Limb (tissue), 2 donors: Measurements from ENCODE around the gene TRIM41.

ENCODE experiments used
- DNase-seq, 2 donors: peaks; one replicate each; pipeline ENCODE4 v3.0.0-alpha.2; 2016; ENCODE audit errors: extremely low spot score in 2 of 2

The TRIM41 gene

GRCh38 chr5:181231432-181231831 lies 8.4 kb downstream of the TRIM41 start:
- DNase-seq: no peak

DNA sequence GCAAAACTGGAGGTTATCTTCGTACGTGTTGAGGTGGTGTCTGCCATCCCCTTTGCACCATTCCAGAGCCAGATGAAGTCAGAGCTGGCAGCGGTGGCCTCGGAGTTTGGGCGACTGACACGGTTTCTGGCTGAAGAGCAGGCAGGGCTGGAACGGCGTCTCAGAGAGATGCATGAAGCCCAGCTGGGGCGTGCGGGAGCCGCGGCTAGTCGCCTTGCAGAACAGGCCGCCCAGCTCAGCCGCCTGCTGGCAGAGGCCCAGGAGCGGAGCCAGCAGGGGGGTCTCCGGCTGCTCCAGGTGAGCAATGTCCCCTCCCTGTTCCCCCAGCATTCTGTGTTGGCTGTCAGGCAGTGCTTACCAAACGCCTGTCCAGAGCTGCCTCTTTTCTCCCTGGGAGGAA lies 9.5 kb downstream of the TRIM41 start:
- no peak for DNase-seq

GRCh38 chr5:181233088-181233800 lies 10.2 kb downstream of the TRIM41 start:
- DNase-seq: no peak

DNA sequence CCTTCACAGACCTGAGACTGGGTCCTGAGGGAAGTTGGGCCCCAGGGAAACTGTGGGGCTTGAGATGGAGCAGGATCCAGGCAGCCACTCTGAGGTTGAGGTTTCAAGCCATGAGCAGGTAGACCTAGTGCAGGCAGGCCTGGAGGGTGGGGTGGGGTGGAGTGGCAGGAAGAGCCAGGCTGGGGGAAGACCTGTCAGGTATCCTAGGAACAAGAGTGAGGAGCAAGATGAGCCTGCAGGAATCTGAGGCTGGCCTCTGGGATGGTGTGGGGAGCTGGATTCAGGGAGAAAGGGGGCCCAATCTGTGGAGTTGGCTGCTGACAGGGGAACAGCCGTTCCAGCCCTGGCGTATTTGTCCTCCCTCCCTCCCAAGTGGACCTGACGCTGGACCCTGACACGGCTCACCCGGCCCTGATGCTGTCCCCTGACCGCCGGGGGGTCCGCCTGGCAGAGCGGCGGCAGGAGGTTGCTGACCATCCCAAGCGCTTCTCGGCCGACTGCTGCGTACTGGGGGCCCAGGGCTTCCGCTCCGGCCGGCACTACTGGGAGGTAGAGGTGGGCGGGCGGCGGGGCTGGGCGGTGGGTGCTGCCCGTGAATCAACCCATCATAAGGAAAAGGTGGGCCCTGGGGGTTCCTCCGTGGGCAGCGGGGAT lies 10.8 kb downstream of the TRIM41 start:
- DNase-seq: no peak

GRCh38 chr5:181234455-181235306 lies 11.6 kb downstream of the TRIM41 start:
- no peak for DNase-seq

- DNase-seq: no peak
Observed at GRCh38 chr5:181235323-181235688, 12.2 kb downstream of the TRIM41 start.

GRCh38 chr5:181235689-181236366 lies 12.7 kb downstream of the TRIM41 start:
- no peak for DNase-seq

DNA sequence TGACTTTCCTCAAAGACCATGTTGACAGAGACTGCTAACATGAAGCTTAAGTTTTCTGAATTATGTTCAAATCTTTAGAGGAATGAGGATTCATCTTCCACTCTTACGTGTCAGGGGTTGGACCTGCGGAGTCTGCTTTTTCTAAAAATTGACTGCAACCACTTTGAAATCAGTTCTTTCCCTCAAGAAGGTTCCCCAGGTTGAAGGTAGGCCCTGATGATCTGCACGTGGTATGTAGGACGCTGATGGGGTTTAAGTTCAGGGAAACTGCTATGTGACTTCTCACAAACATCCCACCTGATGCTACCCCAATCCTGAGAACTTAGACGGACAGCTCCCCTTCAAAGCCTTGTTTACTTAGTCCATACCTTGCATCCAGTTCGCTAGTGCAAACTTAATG lies 13.4 kb downstream of the TRIM41 start:
- DNase-seq: no peak

DNA sequence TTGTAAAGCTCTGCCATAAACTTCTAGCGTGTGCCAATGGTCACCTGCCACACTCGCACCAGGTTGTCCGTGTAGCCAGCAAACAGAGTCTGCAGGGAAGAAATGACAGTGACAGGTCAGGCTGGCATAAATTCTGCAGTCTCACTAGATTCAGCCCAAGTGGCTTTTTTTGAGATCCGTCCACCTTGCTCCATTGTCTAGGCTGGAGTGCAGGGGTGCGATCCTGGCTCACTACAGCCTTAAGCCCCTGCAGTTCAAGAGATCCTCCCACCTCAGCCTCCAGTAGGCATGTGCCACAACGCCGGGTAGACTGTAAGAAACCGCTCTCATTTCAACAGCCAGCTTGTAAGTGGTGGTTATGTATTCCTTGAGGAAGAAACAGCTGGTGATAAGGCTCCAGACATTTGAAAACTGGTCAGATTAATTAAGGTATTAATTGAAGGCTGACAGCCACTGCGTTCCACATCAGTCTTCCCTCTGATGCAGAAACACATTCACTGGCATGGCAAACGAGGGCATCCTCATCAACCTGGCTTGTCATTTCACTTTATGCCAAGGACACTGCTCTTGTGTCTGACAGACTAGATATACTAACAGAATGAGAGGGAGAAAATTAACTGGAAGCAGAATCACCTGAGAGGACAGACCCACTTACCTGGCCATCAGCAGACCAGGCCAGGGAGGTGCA lies 14.0 kb downstream of the TRIM41 start:
- no peak for DNase-seq

DNA sequence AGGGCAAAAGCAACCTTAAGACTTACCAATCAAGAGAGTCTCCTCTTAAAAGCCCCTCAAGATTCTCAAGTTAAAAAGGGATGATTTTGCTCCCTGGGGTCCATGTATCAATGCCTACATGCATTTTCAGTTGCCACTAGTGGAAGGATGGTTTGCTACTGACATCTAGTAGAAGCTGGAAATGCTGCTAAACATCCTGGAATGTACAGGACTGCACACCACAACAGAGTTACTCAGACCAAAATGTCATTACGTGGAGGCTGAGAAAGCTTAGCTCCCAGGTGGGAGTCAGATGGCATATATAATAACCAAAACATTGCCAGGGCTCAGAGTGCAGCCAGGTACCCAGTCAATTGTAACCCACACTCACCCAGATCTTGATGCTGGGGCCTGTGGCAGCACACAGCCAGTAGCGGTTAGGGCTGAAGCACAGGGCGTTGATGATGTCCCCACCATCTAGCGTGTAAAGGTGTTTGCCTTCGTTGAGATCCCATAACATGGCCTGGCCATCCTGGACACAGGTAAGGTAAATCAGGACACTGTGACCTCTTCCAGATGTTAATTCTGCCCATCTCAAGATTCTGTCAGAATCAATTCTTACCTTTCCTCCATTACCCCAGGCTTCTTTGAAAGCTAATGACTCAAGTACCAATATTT lies 14.8 kb downstream of the TRIM41 start:
- DNase-seq: no peak

DNA sequence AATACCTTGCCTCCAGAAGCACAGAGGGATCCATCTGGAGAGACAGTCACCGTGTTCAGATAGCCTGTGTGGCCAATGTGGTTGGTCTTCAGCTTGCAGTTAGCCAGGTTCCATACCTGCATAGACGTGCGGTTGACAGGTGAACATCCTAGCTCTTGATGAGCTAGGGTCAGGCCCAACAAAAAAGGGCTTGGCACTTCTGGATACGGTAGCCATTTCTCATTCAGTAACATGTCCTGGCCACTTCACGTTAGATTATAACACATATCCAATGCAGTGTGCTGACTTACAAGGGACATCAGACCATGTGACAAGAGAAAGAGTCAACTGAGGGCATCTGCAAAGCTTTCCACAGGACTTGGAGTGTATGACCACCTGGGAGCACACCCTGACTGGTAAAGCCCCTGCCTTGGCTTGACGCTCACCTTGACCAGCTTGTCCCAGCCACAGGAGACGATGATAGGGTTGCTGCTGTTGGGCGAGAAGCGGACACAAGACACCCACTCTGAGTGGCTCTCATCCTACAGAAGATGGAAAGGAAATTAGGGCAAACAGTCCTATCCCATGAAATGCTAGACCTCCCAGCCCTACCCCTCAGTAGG lies 16.1 kb downstream of the TRIM41 start:
- no peak for DNase-seq

DNA sequence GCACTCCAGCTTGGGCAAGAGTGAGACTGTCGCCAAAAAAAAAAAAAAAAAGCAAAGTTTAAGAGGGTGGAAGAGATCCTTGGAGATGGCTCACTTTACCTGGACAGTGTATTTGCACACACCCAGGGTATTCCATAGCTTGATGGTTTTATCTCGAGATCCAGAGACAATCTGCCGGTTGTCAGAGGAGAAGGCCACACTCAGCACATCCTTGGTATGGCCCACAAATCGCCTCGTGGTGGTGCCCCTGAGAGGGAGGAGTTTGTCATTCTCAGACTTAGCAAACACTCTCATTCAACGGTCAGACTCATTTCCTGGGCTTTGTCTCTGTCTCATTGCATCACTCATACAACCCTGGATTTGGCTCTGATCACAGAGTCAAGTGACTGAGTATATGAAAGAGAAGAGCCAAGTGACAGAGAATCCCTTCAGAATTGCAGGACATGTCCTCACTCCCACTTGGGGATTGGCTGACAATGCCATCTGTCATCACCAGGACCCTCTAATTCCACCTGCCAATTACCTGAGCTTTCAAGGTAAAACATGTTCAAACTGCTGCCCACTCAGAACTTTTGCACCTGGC lies 18.4 kb downstream of the TRIM41 start:
- no peak for DNase-seq

DNA sequence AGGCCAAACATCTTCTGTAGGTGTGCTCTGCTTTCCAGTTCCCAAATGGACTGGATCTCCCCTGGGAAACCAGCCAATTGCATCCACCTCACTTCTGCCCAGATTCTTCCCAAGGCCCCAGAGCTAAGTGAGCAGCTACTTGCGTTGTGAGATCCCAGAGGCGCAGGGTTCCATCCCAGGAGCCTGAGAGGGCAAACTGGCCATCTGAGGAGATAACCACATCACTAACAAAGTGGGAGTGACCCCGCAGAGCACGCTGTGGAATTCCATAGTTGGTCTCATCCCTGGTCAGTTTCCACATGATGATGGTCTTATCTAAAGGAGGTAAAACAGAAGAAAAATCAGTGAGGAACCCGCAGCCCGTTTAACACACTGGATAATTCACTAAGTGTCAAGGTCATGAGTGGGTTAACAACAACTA lies 19.0 kb downstream of the TRIM41 start:
- no peak for DNase-seq

DNA sequence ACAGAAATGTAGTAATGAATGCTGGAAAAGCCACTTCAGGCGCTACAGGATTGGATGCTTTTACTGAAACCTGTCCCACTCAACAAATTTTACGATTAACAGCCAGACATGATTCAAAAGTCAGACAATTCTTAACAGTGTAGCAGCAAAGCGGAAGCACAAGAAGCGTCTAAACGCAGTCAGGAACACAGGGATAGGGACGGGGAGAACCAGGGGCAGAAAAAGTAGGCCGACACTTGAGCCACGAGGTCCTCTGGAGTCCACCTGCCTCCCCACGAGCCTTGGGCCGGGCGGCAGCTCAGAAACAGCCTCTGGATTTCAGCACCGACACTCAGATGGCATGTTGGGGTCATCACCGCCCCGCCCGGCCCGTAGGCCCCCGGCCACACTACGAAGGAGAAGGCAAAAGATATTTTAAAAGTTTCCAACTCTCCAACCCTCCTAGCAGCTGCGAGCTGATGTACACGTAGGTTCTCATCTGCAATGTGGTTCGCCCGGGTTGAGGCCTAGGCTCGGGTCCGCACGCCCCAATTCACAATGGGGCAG lies 20.0 kb downstream of the TRIM41 start:
- DNase-seq: peak in 1 of 2 donors; percentile 54

- peak; percentile 92 to 93 for DNase-seq
Observed at GRCh38 chr5:181243564-181244343, 20.7 kb downstream of the TRIM41 start, which contains the start of gene RACK1. Gene RACK1 (minus strand): TSS chr5:181243906. CDS start chr5:181243800, 106 bp downstream.

DNA sequence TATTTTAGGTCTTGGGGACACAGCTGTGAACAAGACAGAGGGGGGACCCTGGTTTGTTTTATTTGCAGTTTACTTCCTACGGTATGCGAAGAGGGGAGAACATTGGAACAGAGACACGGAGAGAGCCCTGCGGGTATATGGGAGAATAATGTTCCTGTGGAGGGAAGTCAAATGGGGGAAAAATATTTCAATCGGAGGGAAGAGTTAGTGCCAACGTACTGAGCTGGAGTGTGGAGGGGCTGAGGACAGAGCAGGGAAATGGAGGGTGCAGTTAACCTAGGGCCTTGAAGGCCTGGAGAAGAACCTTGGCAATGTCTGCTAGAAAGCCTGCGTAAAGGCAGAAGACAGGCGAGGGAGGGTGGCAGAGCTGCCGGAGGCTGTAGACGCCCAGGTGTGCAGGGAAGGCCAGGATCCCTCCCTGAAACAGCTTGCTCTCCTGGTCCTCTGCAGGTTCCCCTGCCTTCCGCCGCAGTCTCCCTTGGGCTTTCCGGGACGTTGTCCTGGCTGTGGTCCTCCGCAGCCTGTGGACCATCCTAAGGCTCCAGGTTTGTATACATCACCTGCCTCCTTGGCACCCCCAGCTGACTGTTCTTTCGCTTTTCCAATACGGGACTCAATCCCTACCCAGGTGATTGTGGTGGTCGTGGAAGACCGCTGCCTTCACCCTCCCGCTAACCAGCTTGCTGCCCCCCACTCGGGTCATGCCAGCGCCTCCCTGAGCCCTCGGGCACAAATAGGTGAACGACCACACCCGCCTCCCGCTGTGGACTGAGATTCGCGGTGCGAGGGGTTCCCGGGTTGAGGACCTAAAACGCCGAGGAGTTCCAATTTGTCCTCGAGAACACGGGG lies 22.6 kb downstream of the TRIM41 start:
- DNase-seq: no peak

DNA sequence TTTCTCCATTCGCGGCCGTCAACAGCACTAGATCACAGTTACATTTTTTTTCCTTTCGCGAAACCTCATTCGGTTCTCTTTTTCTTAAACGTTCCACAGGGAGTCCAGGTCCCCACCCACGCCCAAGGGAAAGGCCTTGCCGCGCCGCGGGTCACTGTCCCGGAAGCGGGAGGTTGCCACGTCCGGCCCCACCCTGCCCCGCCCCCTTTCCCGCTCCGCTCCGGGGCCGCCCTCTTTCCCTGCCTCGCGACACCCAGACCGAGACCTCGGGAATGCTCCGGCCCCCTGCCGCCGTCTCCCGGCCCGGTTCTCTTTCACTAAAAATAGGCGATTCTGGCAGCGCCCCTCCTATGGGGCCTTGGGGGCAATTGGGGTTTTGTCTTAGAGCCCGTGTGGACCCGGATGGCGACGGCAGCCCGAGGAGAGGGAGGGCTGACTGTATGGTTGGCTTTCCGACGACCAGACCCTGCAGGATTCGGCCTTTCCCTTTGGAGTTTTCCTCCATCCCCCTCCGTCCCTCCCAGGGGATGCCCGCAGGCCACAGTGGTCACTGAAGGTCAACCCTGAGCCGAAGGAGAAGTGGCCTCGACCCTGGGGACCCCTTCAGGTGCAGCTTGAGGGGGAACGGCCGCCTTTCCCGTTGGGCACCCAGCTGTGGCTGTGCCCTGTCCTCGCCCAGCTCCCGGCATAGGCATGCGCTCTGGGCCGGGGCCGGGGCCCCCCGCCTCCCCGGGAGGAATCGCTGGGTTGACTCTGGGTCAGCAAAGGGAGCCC lies 23.4 kb downstream of the TRIM41 start:
- DNase-seq: peak; percentile 85 to 93
